KOPT-K1 (cell line): ENCODE data around the gene SELP.
A peak's percentile ranks its signal among the peaks of the same experiment; 100 is the strongest.

Experiments
- H3K27ac ChIP-seq: fragments of 200-600 bp; sonication (generic); 2 replicates; pipeline ENCODE4 v1.5.1; 2016; ENCODE audit warnings: antibody characterized with exemption, mild to moderate bottlenecking, low read depth, low read length; ENCODE audit not compliant: poor library complexity, severe bottlenecking
- H3K36me3 ChIP-seq: fragments of 200-600 bp; sonication (generic); 2 replicates; pipeline ENCODE4 v1.5.1; 2017; ENCODE audit warnings: antibody characterized with exemption, mild to moderate bottlenecking, low read length, moderate library complexity; ENCODE audit not compliant: insufficient read depth
- H3K9me3 ChIP-seq: fragments of 200-600 bp; sonication (generic); 2 replicates; pipeline ENCODE4 v1.5.1; 2017; ENCODE audit warnings: antibody characterized with exemption, low read length, mild to moderate bottlenecking; ENCODE audit not compliant: insufficient read depth, poor library complexity, severe bottlenecking

The SELP gene

DNA sequence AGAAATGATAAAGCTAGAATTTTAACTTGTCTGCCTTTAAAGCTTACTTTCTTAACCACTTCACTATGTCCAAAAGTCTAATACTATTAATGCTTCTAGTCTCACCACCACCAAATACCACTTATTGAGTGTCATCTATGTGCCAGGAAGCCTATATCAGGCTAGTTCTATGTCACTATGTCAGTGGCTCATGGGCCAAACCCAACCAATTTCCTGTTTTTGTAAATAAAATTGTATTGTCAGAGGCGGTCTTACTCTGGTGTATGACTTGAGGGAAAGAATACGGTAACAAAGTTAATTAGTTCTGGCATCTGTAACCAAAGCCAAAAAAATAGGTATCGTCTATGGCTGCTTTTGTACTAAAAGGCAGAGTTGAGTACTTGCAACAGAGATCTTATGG is 58.5 kb downstream of the SELP start:
- H3K36me3 ChIP-seq, result no peaks in the 10 kb centered on the region
- no peak overlapping the region for H3K27ac ChIP-seq
- H3K9me3 ChIP-seq, result no peaks in the 10 kb centered on the region

- H3K36me3 ChIP-seq, result no peaks in the 10 kb centered on the region
- no peaks in the 10 kb centered on the region for H3K9me3 ChIP-seq
- H3K27ac ChIP-seq, result no peak overlapping the region
These were observed 59.8 kb downstream of the SELP start for GRCh38 chr1:169570172-169570574.

DNA sequence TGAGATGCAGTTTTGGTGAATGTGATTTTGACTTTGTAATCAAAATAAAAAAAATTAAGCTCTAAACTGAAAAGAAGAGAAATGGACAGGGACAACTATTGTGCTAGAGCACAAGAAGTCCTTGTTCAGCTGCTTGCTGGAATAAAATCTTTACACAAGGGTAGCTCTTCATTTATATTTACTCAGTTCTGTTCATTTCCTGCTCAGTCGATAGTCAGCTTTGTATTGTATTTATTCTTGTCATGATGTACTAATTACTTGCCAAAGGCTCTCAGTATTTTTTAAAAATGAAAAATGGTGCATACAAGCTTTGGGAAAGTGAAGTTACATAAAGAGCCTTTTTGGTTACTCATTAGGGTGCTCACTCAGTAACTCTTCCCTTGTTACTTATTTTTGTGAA is 61.4 kb downstream of the SELP start:
- H3K9me3 ChIP-seq, result peaks cover 5% of the 10 kb centered on the region
- no peak overlapping the region for H3K27ac ChIP-seq
- H3K36me3 ChIP-seq, result no peaks in the 10 kb centered on the region

GRCh38 chr1:169565335-169566271 is 64.3 kb downstream of the SELP start:
- peak overlapping the region; percentile 20 for H3K27ac ChIP-seq
- H3K36me3 ChIP-seq, result no peaks in the 10 kb centered on the region
- H3K9me3 ChIP-seq, result peaks cover 5% of the 10 kb centered on the region

GRCh38 chr1:169563650-169564049 is 66.3 kb downstream of the SELP start:
- H3K27ac ChIP-seq, result no peak overlapping the region
- no peaks in the 10 kb centered on the region for H3K36me3 ChIP-seq
- peaks cover 5% of the 10 kb centered on the region for H3K9me3 ChIP-seq

DNA sequence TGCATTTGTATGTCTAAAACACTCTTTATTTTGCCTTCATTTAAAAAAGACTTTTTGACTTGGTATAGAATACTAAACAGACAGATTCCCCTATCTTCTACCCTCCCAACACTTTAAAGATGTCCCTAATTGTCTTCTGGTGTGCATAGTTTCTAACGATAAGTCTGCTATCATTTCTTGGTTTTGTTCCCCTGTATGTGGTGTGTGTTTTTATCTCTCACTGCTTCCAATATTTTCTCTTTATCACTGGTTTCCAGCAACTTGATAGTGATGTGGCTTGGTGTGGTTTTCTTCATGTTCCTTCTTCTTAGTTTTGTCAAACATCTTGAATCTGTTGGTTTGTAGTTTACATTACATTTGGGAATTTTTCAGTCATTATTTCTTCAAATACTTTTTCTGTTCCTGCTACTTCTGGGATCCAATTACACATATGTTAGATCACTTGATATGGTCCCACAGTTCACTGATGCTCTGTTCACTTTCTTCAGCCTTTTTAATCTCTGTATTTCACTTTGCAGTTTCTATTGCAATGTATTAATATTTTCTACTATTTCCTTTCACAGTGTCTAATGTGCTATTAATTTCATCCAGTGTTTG is 66.8 kb downstream of the SELP start:
- Histone ChIP-seq H3K36me3 (no peaks in the 10 kb centered on the region), H3K27ac (no peak overlapping the region)

GRCh38 chr1:169561692-169562091 is 68.2 kb downstream of the SELP start:
- no peaks in the 10 kb centered on the region for H3K36me3 ChIP-seq
- no peak overlapping the region for H3K27ac ChIP-seq

More for the DNA sequence above, 66.8 kb downstream of the SELP start:
- peaks cover 5% of the 10 kb centered on the region for H3K9me3 ChIP-seq

DNA sequence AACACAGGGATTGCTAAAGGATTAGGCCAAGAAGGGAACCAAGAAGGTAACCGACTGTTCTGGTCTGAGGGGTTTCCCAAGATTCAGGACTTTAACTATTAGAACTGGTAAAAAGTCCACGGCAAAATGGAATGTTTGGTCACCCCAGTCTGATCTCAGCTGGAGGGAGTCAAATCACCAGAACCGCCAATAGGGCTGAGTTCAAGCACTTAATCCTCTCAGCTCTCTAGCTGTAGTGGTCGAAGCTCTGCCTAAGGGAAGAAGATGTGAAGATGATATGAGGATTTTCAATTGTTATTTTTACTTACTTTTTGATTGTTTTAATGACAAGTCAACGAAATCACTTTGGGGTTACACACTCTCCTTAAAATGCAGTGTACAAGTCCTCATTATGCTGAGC is 72.8 kb downstream of the SELP start:
- H3K9me3 ChIP-seq, result no peaks in the 10 kb centered on the region
- H3K27ac ChIP-seq, result no peak overlapping the region
- H3K36me3 ChIP-seq, result no peaks in the 10 kb centered on the region

More at GRCh38 chr1:169561692-169562091, 68.2 kb downstream of the SELP start:
- H3K9me3 ChIP-seq, result peaks cover 5% of the 10 kb centered on the region

- H3K27ac ChIP-seq, result no peak overlapping the region
- no peaks in the 10 kb centered on the region for H3K9me3 ChIP-seq
- H3K36me3 ChIP-seq, result no peaks in the 10 kb centered on the region
These were observed 79.6 kb downstream of the SELP start for GRCh38 chr1:169550294-169550693.

GRCh38 chr1:169548282-169548681 is 81.6 kb downstream of the SELP start:
- no peaks in the 10 kb centered on the region for H3K36me3 ChIP-seq

GRCh38 chr1:169546087-169546995 is 83.6 kb downstream of the SELP start:
- H3K9me3 ChIP-seq, result no peaks in the 10 kb centered on the region

More at GRCh38 chr1:169548282-169548681, 81.6 kb downstream of the SELP start:
- H3K9me3 ChIP-seq, result no peaks in the 10 kb centered on the region
- no peak overlapping the region for H3K27ac ChIP-seq

GRCh38 chr1:169545472-169545871 is 84.5 kb downstream of the SELP start:
- H3K36me3 ChIP-seq, result no peaks in the 10 kb centered on the region
- H3K9me3 ChIP-seq, result no peaks in the 10 kb centered on the region
- H3K27ac ChIP-seq, result no peak overlapping the region

More at GRCh38 chr1:169546087-169546995, 83.6 kb downstream of the SELP start:
- Histone ChIP-seq H3K27ac (no peak overlapping the region), H3K36me3 (no peaks in the 10 kb centered on the region)

DNA sequence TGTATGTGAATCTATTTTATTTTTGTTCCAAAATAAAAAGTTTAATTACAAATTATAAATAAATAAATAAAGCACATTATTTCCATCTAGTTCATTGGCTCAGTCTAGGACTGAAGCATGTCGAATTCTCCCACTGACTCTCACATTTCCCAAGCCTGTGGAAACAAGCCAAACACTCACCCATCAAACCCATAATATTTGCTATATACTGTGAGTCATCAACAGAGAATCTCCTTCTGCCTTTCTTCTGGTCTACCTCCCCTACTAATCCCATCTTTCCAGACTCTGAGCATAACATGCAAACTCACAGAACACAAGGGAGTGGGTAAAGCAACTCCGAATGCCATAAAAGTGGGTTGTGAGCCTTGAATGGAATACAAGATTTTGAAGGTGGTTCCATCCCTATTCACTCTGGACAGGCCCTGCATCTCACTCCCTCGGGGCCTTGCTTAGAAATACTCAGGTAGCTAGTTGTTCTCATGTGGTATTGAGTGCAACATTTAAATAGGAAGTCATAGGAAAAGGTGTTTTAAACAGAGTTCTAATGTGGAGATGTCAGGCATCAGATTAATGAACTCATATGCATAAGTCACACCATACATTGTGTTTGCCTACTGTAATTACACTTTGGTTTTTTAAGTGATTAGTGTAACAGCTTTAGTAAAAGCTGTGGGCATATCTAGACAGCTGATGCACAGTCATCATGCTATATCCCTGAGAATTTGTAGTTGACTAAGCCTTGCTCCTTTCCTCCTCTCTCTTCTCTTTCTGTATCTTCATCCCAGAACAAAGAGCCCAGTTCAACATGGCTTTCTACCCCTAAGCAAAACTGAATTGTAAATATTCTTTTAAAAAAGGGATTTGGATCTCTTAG is 90.7 kb downstream of the SELP start:
- no peaks in the 10 kb centered on the region for H3K9me3 ChIP-seq
- no peak overlapping the region for H3K27ac ChIP-seq
- no peaks in the 10 kb centered on the region for H3K36me3 ChIP-seq
